EH (cell line): ENCODE data around the gene KCTD19.
A peak's percentile ranks its signal among the peaks of the same experiment; 100 is the strongest.
"Not testable (repeated sequence)": the region's sequence is repeated elsewhere in the genome, so short reads cannot be mapped to it uniquely, and the experiment has no call there.

ENCODE experiments used
- DNase-seq: peaks from one replicate; pipeline ENCODE4 v3.0.0-alpha.2; 2015; ENCODE audit warnings: low read depth

The KCTD19 gene

DNA sequence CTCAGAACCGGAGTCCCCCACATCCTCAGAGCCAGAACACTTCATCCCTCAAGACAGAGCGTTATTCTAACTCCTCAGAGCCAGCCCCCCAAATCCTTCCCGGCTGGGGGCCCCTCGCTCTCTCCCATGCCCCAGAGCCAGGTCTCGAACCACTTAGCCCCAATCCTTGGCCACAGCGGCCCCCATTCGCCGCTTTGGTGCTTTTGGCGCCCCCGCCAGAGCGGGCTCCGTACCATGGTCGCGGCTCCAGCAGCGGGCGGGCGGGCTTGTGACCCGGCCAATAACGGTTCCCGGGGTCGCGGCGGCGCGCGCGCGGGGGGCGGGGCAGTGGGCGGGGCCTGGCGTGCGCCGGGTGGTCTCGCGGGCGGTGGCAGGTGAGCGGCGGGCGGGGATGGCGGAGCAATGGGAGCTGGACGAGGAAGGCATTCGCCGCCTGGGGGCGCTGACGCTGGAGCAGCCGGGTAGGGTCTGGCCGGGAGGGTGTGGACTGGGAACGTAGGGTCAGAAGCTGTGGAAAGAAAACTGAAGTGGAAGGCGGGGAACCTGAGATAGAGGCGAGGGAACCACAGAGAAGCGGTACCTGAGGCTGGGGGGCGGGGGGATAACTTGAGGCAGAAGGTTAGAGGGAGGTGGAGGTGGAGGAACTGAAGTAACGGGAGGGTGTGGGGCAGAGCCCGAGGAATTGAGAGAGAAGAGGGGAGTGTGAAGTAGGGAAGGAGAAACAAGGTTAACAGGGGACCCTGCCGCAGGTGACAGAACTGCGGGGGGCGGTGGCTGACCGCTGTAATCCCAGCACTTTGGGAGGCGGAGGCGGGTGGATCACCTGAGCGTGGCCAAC, at the start of gene KCTD19, which contains the start of gene LRRC36:
Gene KCTD19, minus strand, starts transcription at position 270 of the 838 bp plus-strand sequence. Its CDS starts 34 bp downstream, at position 236.
Gene LRRC36, plus strand, starts transcription at position 344 of the 838 bp plus-strand sequence. Its CDS starts 48 bp downstream, at position 392.
- DNase-seq: peak; percentile 15

DNA sequence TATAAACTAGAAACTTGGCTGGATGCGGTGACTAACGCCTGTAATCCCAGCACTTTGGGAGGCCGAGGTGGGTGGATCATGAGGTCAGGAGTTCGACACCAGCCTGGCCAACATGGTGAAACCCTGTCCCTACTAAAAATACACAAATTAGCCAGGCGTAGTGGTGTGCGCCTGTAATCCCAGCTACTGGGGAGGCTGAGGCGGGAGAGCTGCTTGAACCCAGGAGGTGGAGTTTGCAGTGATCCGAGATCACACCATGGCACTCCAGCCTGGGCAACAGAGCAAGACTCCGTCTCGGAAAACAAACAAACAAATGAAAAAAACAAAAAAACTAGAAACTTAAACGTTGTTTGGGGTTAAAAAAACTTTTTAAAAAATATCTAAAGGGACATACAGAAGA, 49.5 kb upstream of the KCTD19 start:
- not testable (repeated sequence) for DNase-seq

DNA sequence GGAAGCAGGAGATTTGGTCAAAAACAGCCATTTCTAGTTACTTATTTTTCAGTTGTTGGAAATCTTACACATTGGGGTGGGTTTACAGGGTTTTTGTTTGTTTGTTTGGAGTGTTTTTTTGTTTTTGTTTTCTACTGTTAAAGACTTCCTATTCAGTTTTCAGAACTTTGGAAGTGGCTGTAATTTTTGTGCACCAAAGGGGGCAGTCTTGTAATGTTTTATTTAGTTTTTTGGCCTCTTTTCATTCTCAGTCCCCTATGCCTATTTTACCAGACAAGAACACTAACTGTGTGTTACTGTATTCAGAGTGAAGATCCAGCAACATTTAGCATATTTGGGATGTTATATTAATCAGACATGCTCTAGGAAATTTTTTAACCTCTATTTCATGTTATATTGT, 46.1 kb upstream of the KCTD19 start:
- DNase-seq: peak; percentile 46

DNA sequence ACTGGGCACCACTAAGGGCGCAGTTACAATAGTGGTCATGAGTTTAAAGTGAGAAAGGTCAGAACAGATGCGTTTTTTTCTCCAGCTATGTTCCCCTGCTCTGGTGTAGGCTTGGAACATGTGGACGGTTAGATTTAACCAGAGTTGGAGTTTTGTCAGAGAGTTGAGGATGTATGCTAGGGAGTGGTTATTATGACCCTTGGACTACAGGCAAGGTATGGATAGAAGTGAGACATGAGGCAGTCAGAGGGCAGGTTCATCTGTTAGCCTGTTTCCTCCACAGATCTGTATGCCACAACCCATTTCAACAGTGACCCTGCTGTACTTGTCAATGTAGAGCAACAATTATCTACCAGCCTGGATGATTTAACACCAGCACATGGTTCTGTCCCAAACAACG, 44.1 kb upstream of the KCTD19 start:
- DNase-seq: no peak

DNA sequence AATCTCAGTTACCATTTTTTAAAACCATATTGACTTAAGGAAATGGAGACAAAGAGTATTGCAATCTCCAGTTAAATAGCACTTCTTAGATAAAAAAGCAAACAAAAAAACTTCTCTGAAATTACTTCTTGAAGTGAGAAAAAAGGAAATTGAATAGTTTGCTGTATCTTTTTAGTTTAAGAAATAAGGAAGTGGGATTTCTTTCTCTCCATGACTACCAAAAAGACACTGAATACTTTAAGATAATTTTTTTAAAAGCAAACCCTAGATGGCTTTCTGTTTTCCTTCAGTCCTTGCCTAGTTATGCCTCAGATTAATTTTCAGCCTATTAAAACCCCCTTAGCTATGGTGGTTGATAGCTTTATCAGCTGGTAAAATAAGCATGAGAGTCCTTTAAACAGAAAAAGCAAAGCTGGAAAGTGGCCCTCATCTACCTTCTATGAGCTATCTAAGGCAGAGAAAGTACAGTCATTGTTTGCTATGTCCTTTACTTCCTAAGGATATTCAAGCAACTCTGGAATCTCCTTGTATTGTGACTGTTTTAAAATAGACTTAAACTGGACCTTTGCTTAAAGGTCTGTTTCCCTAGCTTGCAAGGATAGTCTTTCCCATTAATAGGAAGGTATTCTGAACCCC, 38.2 kb upstream of the KCTD19 start:
- no peak for DNase-seq

DNA sequence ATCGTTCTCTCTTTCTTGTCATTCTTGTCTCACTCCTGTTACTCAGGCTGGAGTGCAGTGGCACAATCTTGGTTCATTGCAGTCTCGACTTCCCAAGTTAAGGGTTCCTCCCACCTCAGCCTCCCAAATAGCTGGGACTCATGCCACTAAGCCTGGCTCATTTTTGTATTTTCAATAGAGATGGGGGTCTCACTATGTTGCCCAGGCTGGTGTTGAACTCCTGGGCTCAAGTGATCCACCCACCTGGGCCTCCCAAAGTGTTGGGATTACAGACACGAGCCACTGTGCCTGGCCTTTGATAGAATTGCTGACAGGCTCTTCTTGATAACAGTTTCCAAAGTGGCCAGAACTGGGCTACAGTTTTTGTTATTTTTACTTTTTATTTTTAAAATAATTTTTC, 34.5 kb upstream of the KCTD19 start:
- no peak for DNase-seq

DNA sequence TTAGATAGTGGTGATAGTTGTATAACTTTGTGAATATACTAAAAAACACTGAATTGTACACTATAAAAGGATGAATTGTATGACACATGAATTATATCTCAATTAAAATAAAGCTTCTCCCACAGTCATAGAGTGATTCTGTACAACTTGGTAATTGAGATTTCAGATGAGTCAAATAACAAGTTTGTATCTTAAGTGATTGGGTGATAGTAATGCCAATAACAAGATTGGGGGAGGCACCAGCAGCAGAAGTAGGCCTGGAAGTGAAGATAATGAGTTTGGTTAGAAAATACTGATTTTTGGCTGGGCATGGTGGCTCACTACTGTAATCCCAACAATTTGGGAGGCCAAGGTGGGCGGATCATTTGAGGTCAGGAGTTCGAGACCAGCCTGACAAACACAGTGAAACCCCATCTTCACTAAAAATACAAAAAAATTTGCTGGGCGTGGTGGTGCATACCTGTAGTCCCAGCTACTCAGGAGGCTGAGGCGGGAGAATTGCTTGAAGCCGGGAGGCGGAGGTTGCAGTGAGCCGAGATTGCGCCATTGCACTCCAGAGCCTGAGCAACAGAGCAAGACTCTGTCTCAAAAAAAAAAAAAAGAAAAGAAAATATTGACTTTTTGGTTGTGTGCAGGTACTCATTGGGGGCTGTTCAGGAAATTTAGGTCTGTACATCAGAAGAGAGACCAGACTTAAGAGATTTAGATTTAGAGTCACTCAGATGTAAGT, 33.2 kb upstream of the KCTD19 start:
- DNase-seq: not testable (repeated sequence)

DNA sequence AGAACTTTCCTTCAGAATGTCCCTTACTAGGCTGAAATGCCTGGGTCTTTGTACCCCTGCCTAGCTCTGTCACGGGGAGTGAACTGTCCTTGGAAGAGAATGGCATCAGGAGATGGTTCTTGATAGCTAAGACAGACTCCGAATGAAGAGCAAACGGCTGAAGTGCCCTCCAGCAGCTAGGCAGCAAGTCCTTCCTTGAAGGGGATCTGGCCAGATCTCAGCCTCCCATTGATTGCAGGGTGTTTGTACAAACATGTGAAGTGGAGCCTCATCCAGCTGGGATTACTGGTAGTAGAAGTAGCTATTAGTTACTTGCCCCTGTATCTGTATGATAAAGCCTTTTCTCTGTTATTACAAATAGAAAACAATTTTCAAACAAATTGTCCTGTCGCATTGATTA, 31.0 kb upstream of the KCTD19 start:
- DNase-seq: no peak

DNA sequence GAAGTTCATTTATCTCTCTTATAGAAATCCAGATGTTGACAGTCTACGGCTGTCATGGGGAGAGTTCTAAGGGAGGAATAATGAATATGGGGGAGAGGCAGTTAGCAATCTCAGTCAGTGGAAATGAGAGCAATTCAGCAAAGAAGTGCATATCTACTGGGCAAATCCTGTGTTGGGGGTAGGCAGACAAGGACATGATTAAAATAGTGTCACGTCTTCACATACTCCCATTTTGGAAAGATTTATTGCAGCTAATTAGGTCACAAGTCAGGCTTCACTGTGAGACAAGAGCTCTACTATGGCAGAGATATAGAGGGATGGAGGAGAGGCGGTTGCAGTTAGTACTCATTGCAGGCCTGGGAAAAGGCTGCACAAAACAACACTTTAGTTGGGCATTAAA, 29.9 kb upstream of the KCTD19 start:
- DNase-seq: no peak

DNA sequence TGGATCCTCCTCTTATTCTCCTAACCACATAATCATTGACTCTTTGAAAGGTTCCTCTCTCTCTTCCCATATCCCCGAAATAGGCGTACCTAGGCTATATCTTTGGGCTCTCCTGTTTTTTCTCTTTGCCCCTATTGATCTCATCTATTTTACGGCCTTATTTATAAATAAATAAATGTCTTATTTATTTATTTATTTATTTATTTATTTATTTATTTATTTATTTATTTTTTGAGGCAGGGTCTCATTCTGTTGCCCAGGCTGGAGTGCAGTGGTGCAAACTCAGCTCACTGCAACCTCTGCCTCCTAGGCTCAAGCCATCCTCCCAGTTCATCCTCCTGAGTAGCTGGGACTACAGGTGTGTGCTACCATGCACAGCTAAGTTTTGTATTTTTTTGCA, 25.9 kb upstream of the KCTD19 start:
- not testable (repeated sequence) for DNase-seq

DNA sequence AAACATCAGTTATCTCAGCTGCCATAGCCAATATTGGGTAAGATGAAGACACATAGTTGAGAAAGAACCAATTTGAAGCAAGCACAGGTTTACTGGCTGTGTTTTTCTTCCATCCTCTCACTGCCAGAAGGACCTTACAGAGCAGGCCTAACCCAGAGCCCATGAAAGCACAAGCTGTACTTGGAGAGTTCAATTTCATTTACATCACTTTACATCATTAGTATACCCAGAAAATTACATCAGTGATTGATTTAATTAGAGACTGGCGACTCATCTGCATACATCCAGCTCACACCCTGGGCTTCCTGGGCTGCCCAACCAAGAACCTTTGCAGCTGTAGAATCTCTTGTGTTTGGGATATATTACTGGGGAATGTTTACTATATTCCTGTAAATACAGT, 23.8 kb upstream of the KCTD19 start:
- no peak for DNase-seq

DNA sequence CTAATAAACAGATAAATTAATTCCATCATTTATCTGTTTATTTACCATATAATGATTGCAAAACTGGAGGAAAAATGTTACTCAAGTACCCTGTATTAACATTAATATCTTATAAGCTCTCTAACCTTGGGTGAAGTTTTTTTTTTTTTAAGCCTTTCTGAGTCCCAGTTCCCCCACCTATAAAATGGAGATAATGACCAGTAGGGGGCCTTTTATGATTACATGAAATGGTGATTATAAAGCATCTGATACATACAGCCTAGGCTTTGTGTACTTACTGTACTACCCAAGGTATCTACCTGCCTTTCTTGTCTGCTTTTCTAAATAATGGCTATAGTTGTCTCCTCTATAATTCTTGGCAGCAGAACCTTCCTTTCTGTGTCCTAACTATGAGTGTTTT, 22.6 kb upstream of the KCTD19 start:
- peak; percentile 48 for DNase-seq

DNA sequence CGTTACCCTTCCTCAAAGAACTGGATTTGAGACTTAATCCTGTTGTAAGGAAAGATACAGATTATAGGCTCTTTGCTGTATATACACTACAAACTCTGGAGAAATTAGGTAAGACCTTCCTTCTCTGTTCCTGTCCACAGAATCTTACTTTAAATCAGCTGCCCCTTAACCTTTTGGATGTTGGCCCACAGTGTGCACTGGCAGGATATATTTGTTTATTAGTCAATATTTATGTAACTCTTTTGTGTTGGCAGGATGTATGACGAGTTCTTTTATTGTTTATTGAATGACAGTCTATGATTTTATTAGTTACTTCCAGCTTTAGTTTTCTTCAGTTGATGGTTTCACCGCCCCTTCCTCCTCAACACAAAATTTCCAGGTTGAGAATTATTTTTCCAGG, 19.8 kb upstream of the KCTD19 start:
- no peak for DNase-seq

DNA sequence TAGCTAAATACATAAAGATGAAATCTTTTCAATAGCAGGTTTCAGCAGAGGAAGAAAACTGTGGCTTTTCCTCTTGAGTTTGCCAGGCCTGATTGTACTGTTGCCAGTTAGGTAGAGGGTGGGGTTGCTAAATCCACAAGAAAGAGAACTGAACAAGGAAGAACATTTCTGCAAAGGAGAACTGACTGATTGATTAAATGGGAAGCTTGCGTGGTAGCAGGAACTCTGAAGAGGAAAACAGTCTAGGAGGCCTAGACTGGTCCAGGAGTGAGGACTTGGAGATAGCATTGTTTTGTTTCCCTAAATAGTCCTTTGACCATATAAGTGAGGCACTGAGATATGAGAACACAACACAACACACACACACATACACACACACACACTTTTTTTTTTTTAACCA, 18.9 kb upstream of the KCTD19 start:
- no peak for DNase-seq

DNA sequence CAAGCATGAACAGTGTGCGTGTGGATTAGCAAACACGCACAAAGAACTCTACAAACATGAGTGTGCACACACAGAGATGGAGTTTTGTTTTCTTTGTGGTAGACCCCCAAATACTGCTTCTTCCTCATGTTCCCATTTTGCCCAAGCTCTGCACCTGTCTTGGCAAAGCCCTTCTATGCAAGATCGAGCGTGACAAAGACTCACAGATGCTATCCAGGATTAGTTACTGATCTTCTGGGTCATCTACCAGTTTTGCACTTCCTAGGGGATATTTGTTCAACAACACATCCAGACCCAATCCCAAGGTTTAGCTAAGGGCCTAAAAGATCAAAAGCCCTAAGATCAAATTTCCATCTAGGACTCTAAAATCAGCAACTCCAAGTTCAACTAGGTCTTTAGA, 16.1 kb upstream of the KCTD19 start:
- DNase-seq: no peak

DNA sequence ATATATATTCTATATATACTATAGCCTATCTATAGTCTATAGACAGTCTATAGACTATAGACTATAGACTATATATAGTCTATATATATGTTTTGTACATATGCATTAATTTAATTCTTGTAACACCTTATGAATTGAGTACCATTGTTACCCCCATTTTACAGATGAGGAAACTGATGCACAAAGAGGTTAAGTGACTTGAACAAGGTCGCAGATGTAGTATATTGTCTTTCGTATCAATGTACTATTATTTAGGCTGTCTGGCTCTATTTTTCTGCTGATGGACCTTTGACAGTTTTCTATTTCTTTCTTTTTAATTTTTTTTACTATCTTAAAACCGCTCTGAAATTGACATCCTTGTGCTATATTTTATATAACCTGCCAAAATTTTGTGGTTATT, 14.7 kb upstream of the KCTD19 start:
- DNase-seq: no peak

DNA sequence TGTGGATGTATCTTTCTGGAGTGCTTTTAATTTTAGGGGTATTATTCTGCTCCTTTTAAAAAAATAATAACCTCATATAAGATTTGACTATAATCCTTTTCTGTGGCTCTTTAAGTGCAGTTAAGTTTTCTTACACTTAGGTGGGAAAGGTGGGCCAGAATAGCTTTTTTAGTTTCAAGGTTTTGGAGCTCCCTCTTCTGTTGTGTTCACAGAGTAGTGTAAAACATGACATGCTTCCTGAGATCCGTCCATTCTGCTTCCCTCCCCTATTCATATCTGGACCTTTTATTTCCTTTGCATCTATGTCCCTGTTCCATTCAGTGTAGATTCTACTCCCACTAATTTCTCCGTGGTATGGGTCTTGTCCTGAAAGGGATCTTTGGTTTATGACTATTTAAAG, 12.9 kb upstream of the KCTD19 start:
- DNase-seq: peak; percentile 47

DNA sequence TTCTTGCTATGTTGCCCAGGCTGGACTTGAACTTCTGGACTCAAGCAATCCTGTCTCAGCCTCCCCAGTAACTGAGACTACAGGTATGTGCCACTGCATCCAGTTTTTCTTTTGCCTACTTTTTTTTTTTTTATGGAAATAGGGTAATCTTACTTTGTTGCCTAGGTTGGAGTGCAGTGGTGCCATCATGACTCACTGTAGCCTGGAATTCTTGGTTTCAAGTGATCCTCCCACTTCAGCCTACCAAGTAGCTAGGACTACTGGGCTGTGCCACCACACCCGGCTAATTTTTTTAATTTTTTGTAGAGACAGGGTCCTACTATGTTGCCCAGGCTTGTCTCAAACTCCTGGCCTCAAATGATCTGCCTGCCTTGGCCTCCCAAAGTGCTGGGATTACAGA, 10.1 kb upstream of the KCTD19 start:
- DNase-seq: no peak

DNA sequence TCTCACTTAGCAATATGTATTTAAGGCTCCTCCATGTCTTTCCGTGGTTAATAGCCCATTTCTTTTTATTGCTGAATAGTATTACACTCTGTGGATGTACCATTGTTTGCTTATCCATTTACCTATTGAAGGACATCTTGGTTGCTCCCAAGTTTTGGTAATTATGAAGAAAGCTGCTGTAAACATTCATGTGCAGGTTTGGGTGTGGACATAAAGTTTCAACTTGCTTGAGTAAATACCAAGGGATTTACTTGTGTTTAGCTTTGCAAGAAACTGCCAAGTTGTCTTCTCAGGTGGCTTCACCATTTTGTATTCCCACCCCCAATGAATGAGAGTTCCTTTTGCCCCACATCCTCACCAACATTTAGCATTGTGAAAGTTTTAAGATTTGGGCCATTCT, 9.6 kb upstream of the KCTD19 start:
- DNase-seq: no peak

DNA sequence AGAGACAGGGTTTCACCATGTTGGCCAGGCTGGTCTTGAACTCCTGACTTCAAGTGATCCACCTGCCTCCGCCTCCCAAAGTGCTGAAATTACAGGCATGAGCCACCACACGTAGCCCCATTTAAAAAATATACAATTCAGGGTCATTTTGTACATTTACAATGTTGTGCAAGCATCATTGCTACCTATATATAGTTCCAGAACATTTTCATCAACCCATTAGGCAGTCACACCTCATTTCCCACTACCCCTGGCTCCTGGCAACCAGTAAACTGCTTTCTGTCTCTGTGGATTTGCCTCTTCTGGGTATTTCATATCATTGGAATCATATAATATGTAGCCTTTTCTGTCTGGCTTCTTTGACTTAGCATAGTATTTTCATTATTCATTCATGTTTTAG, 6.8 kb upstream of the KCTD19 start:
- DNase-seq: no peak

DNA sequence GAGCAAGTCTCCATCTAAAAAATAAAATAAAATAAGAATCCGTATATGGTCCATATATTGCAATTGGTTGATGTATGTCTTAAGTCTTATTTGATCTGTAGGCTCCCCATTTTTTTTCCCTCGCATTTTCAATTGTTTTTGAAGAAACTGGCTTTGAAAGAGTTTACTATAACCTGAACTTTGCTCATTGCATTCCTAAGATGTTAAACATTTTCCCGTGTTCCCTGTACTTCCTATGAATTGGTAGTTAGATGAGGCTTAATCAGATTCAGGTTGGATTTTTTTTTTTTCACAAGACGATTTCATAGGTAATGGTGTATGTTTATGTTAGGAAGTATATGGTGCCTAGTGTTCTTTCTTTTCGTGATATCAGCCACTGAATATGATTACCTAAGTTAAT, 3.4 kb upstream of the KCTD19 start:
- no peak for DNase-seq

DNA sequence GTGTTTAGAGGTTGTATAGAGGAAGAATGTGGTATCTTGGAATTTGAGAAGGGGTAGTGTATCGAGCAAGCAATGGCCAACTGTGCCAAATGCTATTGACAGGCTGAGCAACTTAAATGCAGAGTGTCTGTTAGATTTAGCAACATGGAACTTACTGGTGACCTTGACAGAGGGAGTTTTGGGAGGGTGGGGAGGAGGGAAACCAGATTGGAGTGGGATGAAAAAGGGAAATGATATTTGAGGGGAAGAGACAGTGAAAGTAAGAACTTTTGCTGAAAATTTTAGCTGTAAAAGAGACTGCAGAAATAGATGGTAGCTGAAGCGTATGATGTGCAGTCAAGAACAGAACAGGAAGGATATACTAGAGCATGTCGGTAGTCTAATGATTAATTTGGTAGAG, 1.2 kb upstream of the KCTD19 start:
- DNase-seq: no peak

DNA sequence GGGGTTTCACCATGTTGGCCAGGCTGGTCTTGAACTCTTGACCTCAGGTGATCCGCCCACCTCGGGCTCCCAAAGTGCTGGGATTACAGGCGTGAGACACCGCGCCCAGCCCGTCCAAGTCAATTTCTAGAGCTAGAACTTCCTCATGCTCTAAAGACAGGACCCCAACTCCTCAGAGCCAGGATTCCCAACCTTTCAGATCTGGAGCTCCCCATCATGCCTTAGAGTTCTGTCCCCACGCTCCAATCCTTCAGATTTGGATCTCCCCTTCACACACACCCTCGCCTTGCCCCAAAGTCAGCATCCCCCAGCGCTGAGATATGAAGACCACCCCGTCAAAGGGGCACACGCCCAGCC, 448 bp downstream of the KCTD19 start:
- no peak for DNase-seq
